Activated naive CD4-positive, alpha-beta T cell treated with Interleukin-2 at 50 U/mL for 16 hours (primary cell): ENCODE results near the gene TRIM28.

Source experiments
- DNase-seq: peaks from one replicate; pipeline ENCODE4 v3.0.0-alpha.2; 2020

TRIM28 gene

DNA sequence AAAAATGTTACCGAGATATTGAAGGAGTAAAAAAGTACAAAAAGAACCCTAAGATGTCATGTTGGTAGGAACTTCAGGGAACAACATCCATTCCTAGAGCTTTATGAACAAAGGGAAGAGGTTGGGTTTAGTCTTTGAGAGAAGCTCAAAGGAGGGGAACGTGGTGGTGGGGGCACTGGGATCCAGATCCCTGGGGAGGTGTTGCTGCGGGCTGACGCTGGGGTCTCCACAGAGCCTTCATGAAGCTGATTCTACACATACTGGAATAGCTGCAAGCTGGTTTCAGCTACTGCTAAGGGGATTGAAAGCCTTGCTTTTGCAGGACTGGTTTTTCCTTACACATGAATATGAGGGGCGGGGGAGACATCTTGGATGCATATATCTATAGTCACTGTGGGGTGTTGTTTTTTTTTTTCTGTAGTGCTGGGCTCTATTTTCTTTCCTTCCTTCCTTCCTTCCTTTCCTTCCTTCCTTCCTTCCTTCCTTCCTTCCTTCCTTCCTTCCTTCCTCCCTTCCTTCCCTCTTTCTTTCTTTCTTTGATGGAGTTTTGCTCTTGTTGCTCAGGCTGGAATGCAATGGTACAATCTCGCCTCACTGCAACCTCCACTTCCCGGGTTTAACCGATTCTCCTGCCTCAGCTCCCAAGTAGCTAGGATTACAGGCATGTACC, 35.7 kb downstream of the TRIM28 start:
- DNase-seq, result no peak

DNA sequence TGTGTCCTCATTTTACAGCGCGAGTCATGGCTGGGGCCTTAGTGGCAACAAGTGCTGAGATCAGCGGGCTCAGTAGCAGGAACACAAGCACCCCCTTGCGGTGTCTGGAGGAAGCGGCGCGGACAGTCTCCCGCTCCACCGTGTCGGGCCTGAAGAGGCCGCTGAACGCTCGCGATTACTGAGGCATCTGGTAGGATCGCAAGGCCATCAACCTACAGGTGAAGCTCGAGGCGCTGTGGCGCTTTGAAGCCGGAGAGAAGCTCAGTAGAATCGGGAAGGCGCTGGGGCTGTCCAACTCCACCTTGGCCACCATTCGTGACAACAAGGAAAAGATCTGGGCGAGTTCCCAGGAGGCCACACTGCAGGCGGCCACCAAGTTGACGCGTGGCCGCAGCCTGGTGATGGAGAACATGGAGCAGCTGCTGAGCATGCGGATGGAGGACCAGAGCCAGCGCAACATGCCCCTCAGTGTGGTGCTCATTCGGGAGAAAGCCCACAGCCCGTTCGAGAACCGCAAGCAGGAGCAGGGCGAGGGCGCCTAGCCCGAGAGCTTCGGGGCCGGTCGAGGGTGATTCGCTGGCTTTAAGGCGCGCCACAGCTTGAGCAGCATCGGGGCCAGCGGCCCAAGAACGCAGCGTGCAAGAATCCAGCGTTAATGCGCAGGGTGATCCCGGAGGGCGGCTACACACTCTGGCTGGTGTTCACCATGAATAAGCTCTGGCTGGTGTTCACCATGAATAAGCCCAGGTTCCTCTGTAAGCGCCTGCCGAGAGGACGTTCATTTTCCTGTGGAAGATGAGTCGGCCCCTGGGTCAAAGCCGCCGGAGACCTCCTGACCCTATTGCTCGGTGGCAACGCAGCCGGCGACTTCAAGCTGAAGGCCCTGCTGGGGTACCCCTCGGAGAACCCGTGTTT, 37.6 kb downstream of the TRIM28 start:
- peak; percentile 91 for DNase-seq

DNA sequence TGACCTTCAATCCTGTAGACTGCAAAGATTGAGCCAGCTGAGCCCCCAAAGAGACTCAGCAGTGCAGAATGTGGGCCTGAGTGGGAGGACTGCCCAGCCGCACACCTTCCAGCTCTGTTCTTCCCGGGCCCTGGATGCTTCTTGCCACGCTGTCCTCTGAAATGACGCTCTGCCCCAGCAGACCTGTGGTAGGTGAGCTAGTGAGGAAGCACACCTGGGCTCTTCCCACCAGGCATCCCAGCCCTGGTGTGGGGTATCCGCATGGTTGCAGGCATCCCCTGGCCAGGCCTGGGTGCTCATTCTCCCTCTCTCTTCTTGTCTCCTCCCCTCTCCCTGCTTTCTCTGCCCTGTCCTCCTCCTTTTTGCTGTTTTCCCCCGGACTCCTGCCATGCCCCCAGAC, 39.1 kb downstream of the TRIM28 start:
- DNase-seq, result no peak

DNA sequence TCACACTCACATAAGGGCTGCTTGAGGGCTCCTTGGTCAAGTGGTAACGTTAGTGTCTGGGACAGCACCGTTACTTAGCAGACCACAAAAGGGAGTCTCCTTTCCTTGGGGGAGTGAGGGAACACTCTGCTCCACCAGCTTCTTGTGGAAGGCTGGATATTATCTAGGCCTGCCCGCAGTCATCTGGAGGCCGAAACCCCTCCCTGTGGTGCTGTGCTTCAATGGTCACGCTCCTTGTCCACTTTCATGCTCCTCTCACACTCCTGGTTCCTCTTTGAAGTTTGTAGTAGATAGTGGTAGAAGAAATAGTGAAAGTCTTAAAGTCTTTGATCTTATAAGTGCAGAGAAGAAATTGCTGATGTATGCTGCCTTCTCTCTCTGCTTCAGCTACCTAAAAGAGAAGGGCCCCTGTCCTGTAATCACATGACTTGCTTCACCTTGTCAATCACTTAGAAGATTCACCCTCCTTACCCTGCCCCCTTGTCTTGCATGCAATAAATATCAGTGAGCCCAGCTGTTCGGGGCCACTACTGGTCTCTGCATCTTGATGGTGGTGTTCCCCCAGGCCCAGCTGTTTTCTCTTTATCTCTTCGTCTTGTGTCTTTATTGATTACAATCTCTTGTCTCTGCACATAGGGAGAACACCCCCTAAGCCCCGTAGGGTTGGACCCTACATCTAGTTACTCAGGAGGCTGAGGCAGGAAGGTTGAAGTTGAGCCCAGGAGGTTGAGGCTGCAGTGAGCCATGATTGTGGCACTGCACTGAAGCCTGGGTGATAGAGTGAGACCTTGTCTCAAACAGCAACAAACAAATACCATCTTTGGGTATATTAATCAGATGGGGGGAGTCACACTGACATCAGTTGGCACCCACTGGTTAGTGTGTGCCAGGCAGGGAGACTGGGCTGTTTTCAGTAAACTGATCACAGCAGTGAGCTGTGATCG, 40.9 kb downstream of the TRIM28 start:
- no peak for DNase-seq

DNA sequence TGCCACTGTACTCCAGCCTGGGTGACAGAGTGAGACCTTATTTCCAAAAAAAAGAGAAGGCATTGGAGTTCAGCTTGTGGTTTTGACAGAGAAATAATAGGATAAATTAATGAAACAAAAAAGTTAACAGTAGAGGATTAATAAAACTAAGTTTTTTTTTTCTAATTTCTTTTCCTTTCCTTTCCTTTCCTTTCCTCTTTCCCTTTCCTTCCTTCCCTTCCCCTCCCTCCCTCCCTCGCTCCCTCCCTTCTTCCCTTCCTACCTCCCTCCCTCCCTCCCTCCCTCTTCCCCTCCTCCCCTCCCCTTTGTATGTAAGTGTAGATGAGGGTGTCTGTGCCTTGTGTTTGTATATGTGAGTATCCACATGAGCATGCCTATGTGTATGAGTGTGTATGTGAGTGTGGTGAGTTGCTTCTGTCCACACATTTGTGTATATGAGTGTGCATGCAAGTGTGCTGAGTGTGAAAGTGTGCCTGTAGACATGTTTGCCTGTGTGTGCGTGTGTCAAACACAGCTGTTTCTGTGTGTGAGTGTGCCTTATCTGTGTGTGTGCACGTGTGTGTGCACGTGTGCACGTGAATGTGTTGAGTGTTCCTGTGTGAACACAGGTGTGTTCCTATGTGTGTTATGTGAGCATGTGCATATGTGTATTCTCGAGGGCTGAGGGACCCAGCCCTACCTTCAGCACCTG, 41.7 kb downstream of the TRIM28 start:
- DNase-seq, result no peak

- DNase-seq, result no peak
Measured at GRCh38 chr19:58586133-58586765, 42.4 kb downstream of the TRIM28 start.
